PC-3 (cell line): ENCODE data around the gene SAMD3.

Source experiments
- CTCF ChIP-seq: fragments of 300-600 bp; sonication (generic); conservative IDR thresholded peaks from 2 replicates; pipeline ENCODE4 v1.5.1; 2017; ENCODE audit warnings: antibody characterized with exemption, low read depth, mild to moderate bottlenecking, low read length
- EZH2 ChIP-seq: fragments of 300-600 bp; sonication (generic); IDR thresholded peaks from one replicate; pipeline ENCODE4 v1.6.1; 2017; ENCODE audit warnings: antibody characterized with exemption, mild to moderate bottlenecking, low read length; ENCODE audit not compliant: unreplicated experiment

DNA sequence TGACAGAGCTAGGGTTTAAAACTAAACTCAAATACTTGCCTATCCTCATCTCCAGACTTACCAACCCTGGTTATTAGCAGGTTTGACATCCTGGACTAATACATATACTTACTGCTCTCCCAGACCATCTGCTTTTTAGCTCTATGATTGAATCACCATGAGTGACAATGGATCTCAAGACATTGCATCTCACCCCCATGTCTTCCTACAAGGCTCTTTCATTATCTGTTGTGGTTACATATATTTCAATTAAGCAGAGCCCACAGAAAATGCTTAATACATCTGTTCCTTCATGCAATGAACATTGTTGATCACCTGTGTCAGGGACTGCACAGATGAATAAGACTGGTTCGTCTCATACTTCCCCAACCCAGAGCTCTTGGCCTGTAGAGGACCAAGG lies 19.4 kb downstream of the SAMD3 start:
- TF ChIP-seq CTCF (no peak), EZH2 (no peak)
